ENCODE measurements around the gene CSGALNACT2. TPM values are rescaled to one million over a fixed set of nuclear protein-coding genes. Genes with fewer than 3 reads are reported as not detected.

The CSGALNACT2 gene
- total RNA-seq, 2 experiments from 2014 or later, result 15.3 to 15.5 TPM

GRCh38 chr10:43160046-43160920 is 22.0 kb downstream of the CSGALNACT2 start:
- peaks cover 61% of the 10 kb centered on the region for H3K4me1 Mint-ChIP-seq (ENCODE audit: low read depth)
- ChIA-PET CTCF (interaction anchor here (0.7 to 2.1 kb wide), 6 partner anchors 9 to 44 kb away, joined by 3 to 6 read pairs (median 3); no protein-coding TSS in a partner anchor), POLR2A (interaction anchor here (0.7 to 1.5 kb wide), 6 partner anchors 10 to 260 kb away, joined by 3 to 8 read pairs (median 4); partner anchors contain the start of gene CSGALNACT2)
- DNase-seq (peak; percentile 78), ATAC-seq (peak; percentile 87)
- no peaks in the 10 kb centered on the region for H3K27me3 Mint-ChIP-seq
- H3K27ac Mint-ChIP-seq, result peak overlapping the region; percentile 89
- H3K4me3 Mint-ChIP-seq, result no peak overlapping the region
- TF ChIP-seq CTCF (IDR thresholded peaks at IDR 0.05), result no peak
- H3K9me3 Mint-ChIP-seq, result no peaks in the 10 kb centered on the region
- intact Hi-C loops (cut with micrococcal nuclease), result loop anchor here (2.0 kb wide), 1 partner anchor 21 kb away; the partner anchor contains the start of gene CSGALNACT2
- H3K36me3 Mint-ChIP-seq (ENCODE audit: low read depth), result peaks cover 35% of the 10 kb centered on the region

GRCh38 chr10:43160921-43161255 is 22.6 kb downstream of the CSGALNACT2 start:
- CTCF ChIA-PET, result interaction anchor here (1.1 to 2.1 kb wide), 5 partner anchors 9 to 44 kb away, joined by 3 to 6 read pairs (median 3); no protein-coding TSS in a partner anchor

GRCh38 chr10:43162604-43163003 is 24.4 kb downstream of the CSGALNACT2 start:
- H3K36me3 Mint-ChIP-seq (ENCODE audit: low read depth), result peaks cover 34% of the 10 kb centered on the region
- ChIA-PET POLR2A (interaction anchor here (0.8 to 1.1 kb wide), 5 partner anchors 10 to 40 kb away, joined by 3 to 5 read pairs (median 3); partner anchors contain the start of gene CSGALNACT2), CTCF (no interaction called here)
- H3K27ac Mint-ChIP-seq, result peak overlapping the region; percentile 74
- no peaks in the 10 kb centered on the region for H3K27me3 Mint-ChIP-seq
- H3K4me3 Mint-ChIP-seq, result no peak overlapping the region
- no peak for TF ChIP-seq CTCF (IDR thresholded peaks at IDR 0.05)
- H3K4me1 Mint-ChIP-seq (ENCODE audit: low read depth), result peaks cover 52% of the 10 kb centered on the region
- ATAC-seq, result no peak
- H3K9me3 Mint-ChIP-seq, result no peaks in the 10 kb centered on the region
- intact Hi-C loops (cut with micrococcal nuclease), result no loop called here
- DNase-seq, result peak; percentile 27

More at GRCh38 chr10:43160921-43161255, 22.6 kb downstream of the CSGALNACT2 start:
- DNase-seq (peak; percentile 52), ATAC-seq (peak; percentile 86)
- Mint-ChIP-seq H3K9me3 (no peaks in the 10 kb centered on the region), H3K36me3 (ENCODE audit: low read depth) (peaks cover 35% of the 10 kb centered on the region), H3K27ac (peak overlapping the region; percentile 89), H3K4me1 (ENCODE audit: low read depth) (peaks cover 55% of the 10 kb centered on the region), H3K4me3 (no peak overlapping the region), H3K27me3 (no peaks in the 10 kb centered on the region)
- intact Hi-C loops (cut with micrococcal nuclease), result loop anchor here (2.0 kb wide), 1 partner anchor 22 kb away; the partner anchor contains the start of gene CSGALNACT2
- POLR2A ChIA-PET, result interaction anchor here (0.7 to 0.9 kb wide), 3 partner anchors 20 to 260 kb away, joined by 3 to 5 read pairs (median 3); partner anchors contain the start of gene CSGALNACT2
- TF ChIP-seq CTCF (IDR thresholded peaks at IDR 0.05), result no peak

- DNase-seq (no peak), ATAC-seq (peak; percentile 34)
- TF ChIP-seq CTCF (IDR thresholded peaks at IDR 0.05), result no peak
- Mint-ChIP-seq H3K9me3 (no peaks in the 10 kb centered on the region), H3K27ac (no peak overlapping the region), H3K36me3 (ENCODE audit: low read depth) (peaks cover 45% of the 10 kb centered on the region), H3K4me3 (no peak overlapping the region), H3K27me3 (no peaks in the 10 kb centered on the region), H3K4me1 (ENCODE audit: low read depth) (peaks cover 37% of the 10 kb centered on the region)
- POLR2A ChIA-PET, result no interaction called here
- intact Hi-C loops (cut with micrococcal nuclease), result no loop called here
- CTCF ChIA-PET, result interaction anchor here (0.7 kb wide), 1 partner anchor 26 kb away, joined by 3 read pairs; no protein-coding TSS in a partner anchor
These were observed 28.1 kb downstream of the CSGALNACT2 start for GRCh38 chr10:43166207-43166879.

Measured in activated CD8-positive, alpha-beta T cell treated with anti-CD3 and anti-CD28 coated beads for 36 hours (primary cell).